Activated naive CD4-positive, alpha-beta T cell treated with anti-CD3 and anti-CD28 coated beads for 36 hours (primary cell): ENCODE data around the gene CFAP251. TPM values are rescaled to one million over a fixed set of nuclear protein-coding genes. Genes with fewer than 3 reads are reported as not detected.
"Not testable (repeated sequence)": the region's sequence is repeated elsewhere in the genome, so short reads cannot be mapped to it uniquely, and the experiment has no call there.

Experiments used
- CTCF ChIA-PET: fragments of 350-600 bp; sonication (Branson Sonifier 250); formaldehyde crosslinking; loops from one replicate; lab custom pipeline; 2021; ENCODE audit warnings: antibody characterized with exemption; lab: Charles Lee
- DNase-seq: peaks from one replicate; pipeline ENCODE4 v3.0.0-alpha.2; 2020
- H3K27ac Mint-ChIP-seq: one replicate; pipeline ENCODE4 v1.8.0; 2021; ENCODE audit warnings: mild to moderate bottlenecking, mixed read lengths
- H3K27me3 Mint-ChIP-seq: one replicate; pipeline ENCODE4 v1.8.0; 2021; ENCODE audit warnings: low read depth, mixed read lengths
- H3K36me3 Mint-ChIP-seq: one replicate; pipeline ENCODE4 v1.8.0; 2021; ENCODE audit warnings: low read depth, mixed read lengths
- H3K4me1 Mint-ChIP-seq: one replicate; pipeline ENCODE4 v1.8.0; 2021; ENCODE audit warnings: low read depth, mixed read lengths
- H3K4me3 Mint-ChIP-seq: one replicate; pipeline ENCODE4 v1.8.0; 2021; ENCODE audit warnings: mild to moderate bottlenecking, moderate library complexity, mixed read lengths
- H3K9me3 Mint-ChIP-seq: one replicate; pipeline ENCODE4 v1.8.0; 2021; ENCODE audit warnings: mixed read lengths
- intact Hi-C: fragments of 100-400 bp; cut with micrococcal nuclease; formaldehyde crosslinking; loops from one replicate; pipeline ENCODE4 v1.15.1; 2023
- total RNA-seq, 2 experiments: library from RNA; stranded (reverse); gene quantifications; one replicate each; pipeline ENCODE4 v1.2.3, GENCODE V29; 2021

CFAP251 gene
- total RNA-seq, 2 experiments from 2014 or later, result 0.20 to 0.62 TPM

DNA sequence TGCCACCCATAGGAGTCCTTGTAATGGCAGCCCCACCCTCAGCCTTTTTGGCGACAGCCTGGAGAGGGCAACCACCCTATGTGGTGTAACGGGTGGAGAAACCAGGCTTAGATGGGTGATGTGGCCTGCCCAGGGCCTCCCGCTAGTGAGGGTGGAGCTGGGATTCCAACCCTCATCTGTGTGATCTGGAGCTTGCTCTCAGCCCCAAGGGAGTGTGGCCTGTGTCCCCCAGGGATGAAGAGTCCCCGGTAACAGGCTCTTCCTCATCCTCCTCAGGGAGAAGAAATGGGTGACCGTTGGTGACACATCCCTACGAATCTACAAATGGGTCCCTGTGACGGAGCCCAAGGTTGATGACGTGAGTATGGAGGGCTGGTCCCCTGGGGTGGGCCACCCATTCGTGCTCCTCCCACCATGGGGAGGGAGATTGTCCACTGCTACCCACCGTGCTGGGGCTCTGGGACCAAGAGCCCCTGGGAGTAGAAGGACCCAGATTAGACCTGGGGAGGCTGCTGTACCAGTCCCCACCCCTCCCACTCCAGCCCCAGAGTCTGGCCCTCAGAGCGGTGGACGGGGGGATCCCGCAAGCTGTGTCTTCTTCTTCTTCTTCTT is 112.1 kb downstream of the CFAP251 start:
- H3K4me1 Mint-ChIP-seq, result no peaks in the 10 kb centered on the region
- CTCF ChIA-PET, result interaction anchor here (0.6 to 0.8 kb wide), 2 partner anchors 112 to 160 kb away, joined by 3 read pairs; partner anchors contain the start of gene CFAP251
- no peaks in the 10 kb centered on the region for H3K9me3 Mint-ChIP-seq
- no peak overlapping the region for H3K27ac Mint-ChIP-seq
- no peak overlapping the region for H3K4me3 Mint-ChIP-seq
- no peak for DNase-seq
- no peaks in the 10 kb centered on the region for H3K36me3 Mint-ChIP-seq
- intact Hi-C loops, result no loop called here
- no peaks in the 10 kb centered on the region for H3K27me3 Mint-ChIP-seq

DNA sequence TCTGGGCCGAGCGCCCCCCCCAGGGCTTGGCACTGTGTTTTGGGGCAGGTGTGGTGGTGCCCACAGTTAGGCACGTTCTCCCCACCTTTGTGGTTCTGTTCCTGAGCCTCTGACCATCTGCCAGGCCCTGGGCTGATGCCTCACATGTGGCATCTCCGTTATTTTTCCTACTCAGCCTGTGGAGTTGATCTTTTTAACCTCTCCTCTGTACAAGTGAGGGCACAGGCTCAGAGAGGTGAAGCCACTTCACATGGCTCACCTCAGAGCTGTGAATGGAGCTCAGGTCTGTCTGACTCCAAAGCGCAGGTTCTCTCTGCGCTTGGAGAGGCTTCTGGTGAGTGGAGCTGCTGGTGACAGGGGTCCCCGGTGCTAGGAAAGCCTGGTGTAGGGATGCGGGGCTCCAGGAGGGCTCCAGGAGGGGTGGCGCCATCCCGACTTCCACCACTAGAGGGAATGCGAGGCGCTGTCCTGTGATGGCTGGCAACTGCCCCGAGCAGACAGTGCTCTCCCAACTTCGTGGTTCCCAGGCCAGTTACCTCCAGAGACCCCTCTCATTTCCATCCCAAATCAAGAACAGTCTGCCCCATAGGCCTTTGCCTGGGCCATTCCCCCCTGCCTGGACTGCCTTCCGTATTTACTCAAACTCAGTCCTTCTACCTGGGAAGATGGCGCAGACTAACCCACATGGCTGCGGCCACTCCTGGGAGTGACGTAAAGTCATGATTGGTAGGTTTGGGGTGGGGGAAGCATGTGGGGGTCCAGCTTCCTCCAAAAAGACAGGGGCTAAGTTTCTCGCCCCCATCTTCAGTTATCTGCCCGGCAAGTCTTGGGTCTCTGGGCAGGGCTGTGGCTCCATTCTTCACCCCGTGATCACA is 113.2 kb downstream of the CFAP251 start:
- Mint-ChIP-seq H3K27me3 (no peaks in the 10 kb centered on the region), H3K4me3 (no peak overlapping the region), H3K4me1 (no peaks in the 10 kb centered on the region), H3K27ac (no peak overlapping the region), H3K36me3 (no peaks in the 10 kb centered on the region), H3K9me3 (no peaks in the 10 kb centered on the region)
- intact Hi-C loops, result no loop called here
- CTCF ChIA-PET, result interaction anchor here (0.6 to 1.7 kb wide), 6 partner anchors 8 to 342 kb away, joined by 3 to 4 read pairs (median 3); partner anchors contain the start of gene CFAP251
- peak; percentile 63 for DNase-seq

DNA sequence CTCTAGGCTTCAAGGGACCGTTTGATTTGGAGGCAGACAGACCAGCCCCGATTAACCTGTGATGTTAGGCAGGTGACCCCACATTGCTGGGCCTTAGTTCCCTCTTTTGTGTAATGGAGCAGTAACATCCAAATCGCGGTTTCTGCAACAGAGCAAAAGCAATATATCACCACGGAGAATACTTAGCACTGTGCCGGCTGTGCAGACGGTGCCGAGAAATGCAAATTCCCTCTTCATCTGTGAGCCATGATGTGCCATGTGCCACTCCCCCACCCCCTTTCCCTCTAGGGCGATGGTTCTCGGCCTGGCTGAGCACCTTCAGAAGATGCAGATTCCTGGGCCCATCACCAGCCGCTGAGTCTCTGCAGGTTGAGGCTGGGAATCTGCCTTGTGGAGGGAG is 114.2 kb downstream of the CFAP251 start:
- Mint-ChIP-seq H3K27me3 (no peaks in the 10 kb centered on the region), H3K9me3 (no peaks in the 10 kb centered on the region), H3K36me3 (no peaks in the 10 kb centered on the region), H3K4me1 (no peaks in the 10 kb centered on the region), H3K27ac (no peak overlapping the region), H3K4me3 (no peak overlapping the region)
- intact Hi-C loops, result no loop called here
- no peak for DNase-seq
- CTCF ChIA-PET, result interaction anchor here (1.5 to 1.7 kb wide), 2 partner anchors 91 to 125 kb away, joined by 3 to 4 read pairs; no protein-coding TSS in a partner anchor

DNA sequence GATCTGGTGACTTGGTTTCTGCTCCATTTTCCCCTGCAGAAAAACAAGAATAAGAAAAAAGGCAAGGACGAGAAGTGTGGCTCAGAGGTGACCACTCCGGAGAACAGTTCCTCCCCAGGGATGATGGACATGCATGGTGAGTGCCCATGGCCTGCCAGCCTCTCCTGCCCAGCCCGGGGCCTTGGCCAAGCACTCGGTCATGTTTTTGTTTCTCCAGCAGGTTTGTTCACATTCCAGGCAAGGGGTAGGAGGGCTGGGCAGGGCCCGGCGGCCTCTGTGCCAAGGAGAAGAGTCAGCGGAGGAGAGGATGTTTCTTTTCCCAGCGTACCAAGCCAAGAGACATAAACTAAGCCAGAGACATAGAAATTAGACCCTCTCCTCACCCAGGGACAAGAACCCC is 116.9 kb downstream of the CFAP251 start:
- Mint-ChIP-seq H3K4me3 (no peak overlapping the region), H3K36me3 (no peaks in the 10 kb centered on the region), H3K9me3 (no peaks in the 10 kb centered on the region), H3K27ac (no peak overlapping the region), H3K27me3 (no peaks in the 10 kb centered on the region), H3K4me1 (no peaks in the 10 kb centered on the region)
- intact Hi-C loops, result no loop called here
- CTCF ChIA-PET, result no interaction called here
- no peak for DNase-seq

DNA sequence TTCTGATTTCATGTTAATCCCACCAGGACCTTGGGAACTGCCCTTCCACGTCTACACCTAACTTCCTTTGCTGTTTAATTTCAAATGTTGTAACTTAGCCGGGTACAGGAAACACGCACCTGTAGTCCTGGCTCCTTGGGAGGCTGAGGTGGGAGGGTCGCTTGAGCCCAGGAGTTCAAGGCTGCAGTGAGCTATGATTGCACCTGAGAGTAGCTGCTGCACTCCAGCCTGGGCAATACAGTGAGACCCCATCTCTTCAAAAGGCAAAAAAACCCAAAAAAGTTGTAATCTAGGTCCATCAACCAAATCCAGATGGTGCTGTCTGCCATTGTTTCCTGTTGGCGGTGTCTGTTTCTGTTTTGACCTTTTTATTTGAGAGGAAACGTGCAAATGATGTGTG is 117.8 kb downstream of the CFAP251 start:
- intact Hi-C loops, result no loop called here
- CTCF ChIA-PET, result interaction anchor here (0.6 kb wide), 1 partner anchor 558 kb away, joined by 5 read pairs; no protein-coding TSS in a partner anchor
- Mint-ChIP-seq H3K9me3 (no peaks in the 10 kb centered on the region), H3K4me1 (no peaks in the 10 kb centered on the region), H3K36me3 (no peaks in the 10 kb centered on the region), H3K27ac (no peak overlapping the region), H3K4me3 (no peak overlapping the region), H3K27me3 (no peaks in the 10 kb centered on the region)
- DNase-seq, result no peak

DNA sequence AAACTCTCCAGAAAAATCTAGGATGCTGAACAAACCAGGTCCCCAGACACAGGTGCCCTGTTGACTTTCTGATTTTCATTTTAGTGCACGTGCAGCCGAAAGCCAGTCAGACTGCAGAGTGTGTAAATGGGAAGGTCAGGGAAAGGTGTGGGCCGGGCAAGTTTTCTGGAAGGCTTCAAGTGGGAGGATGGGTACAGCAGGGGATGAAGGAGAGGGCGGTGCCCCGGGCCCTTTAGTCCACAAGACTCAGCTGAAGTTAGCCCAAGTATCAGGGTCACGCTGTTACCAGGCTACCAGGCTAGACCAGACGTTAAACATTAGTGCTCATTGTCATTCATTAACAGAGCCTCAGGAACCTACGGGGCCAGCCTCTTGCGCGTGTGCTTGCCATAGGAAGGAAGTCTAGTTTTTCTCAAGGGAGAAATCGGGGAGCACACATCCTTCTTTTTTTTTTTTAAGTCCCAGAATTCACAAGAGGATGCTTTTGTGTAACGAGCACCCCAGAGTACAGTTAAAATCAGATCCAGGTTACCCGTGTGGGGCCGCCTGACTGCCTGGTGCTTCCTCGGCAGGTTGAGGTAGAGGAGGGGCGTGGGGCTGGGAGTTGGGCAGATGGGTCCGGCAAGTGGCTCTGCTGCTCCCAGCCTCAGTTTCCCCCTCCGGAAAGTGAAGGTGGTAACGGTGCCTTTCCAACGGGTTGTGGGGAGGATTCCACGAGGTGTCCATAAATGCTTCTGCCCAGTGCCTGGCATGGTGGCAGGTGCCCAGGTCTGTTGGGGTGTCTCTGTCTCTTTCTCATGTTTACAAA is 122.4 kb downstream of the CFAP251 start:
- Mint-ChIP-seq H3K27ac (no peak overlapping the region), H3K9me3 (no peaks in the 10 kb centered on the region), H3K36me3 (no peaks in the 10 kb centered on the region), H3K27me3 (no peaks in the 10 kb centered on the region), H3K4me1 (no peaks in the 10 kb centered on the region), H3K4me3 (no peak overlapping the region)
- intact Hi-C loops, result no loop called here
- CTCF ChIA-PET, result no interaction called here
- DNase-seq, result no peak

DNA sequence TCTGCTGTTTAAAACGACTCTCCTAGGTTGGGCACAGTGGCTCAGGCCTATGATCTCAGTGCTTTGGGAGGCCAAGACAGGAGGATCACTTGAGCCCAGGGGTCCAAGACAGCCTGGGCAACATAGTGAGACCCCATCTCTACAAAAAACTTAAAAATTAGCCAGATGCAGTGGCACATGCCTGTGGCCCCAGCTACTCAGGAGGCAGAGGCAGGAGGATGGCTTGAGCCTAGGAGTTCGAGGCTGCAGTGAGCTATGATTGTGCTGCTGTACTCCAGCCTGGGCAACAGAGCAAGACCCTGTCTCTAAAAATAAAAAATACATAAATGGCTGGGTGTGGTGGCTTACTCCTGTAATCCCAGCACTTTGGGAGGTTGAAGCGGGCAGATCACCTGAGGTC is 123.1 kb downstream of the CFAP251 start:
- H3K9me3 Mint-ChIP-seq, DNase-seq, H3K4me3 Mint-ChIP-seq, H3K4me1 Mint-ChIP-seq, CTCF ChIA-PET, H3K36me3 Mint-ChIP-seq, intact Hi-C loops, H3K27ac Mint-ChIP-seq, H3K27me3 Mint-ChIP-seq: not testable (repeated sequence)

DNA sequence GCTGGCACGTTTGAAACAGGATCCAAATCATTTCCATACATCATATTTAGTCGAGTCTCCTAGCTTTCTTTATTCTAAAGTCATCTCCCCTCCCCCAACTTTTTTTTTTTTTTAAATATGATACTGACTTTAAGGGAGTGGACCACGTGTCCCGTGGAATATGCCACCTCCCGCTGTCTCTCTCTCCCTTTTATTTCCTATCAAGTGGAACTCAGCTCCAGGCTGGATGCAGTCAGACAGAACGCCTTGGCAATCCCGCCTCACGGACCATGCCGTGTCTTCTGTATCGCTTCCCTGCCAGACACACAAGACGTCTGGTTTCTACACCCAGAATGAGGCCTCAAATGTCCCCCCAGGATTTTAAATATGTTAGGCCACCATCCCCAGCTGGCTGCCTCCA is 124.5 kb downstream of the CFAP251 start:
- H3K27ac Mint-ChIP-seq, result no peak overlapping the region
- H3K4me3 Mint-ChIP-seq, result no peak overlapping the region

DNA sequence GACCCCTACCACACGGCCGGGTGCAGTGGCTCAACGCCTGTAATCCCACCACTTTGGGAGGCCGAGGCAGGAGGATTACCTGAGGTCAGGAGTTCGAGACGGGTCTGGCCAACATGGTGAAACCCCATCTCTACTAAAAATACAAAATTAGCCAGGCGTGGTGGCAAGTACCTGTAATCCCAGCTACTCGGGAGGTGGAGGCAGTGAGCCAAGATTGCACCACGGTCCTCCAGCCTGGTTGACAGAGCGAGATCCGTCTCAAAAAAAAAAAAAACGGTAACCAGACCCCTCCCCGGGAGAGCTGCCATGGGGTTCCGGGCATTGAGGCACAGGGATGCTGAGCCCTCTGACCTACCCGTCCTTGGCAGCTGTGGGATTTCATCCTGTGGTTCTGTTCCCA is 125.1 kb downstream of the CFAP251 start:
- CTCF ChIA-PET, result interaction anchor here (0.6 to 1.3 kb wide), 3 partner anchors 79 to 946 kb away, joined by 3 to 4 read pairs (median 4); no protein-coding TSS in a partner anchor
- H3K27ac Mint-ChIP-seq, result no peak overlapping the region
- no peaks in the 10 kb centered on the region for H3K27me3 Mint-ChIP-seq
- H3K4me3 Mint-ChIP-seq, result no peak overlapping the region
- intact Hi-C loops, result no loop called here
- H3K9me3 Mint-ChIP-seq, result no peaks in the 10 kb centered on the region
- H3K36me3 Mint-ChIP-seq, result peaks cover 2% of the 10 kb centered on the region
- no peak for DNase-seq
- no peaks in the 10 kb centered on the region for H3K4me1 Mint-ChIP-seq

More for the DNA sequence above, 124.5 kb downstream of the CFAP251 start:
- peaks cover 2% of the 10 kb centered on the region for H3K36me3 Mint-ChIP-seq
- intact Hi-C loops, result no loop called here
- no peaks in the 10 kb centered on the region for H3K9me3 Mint-ChIP-seq
- DNase-seq, result no peak
- CTCF ChIA-PET, result interaction anchor here (1.0 to 1.3 kb wide), 2 partner anchors 80 to 97 kb away, joined by 4 read pairs; no protein-coding TSS in a partner anchor
- no peaks in the 10 kb centered on the region for H3K27me3 Mint-ChIP-seq
- H3K4me1 Mint-ChIP-seq, result no peaks in the 10 kb centered on the region

DNA sequence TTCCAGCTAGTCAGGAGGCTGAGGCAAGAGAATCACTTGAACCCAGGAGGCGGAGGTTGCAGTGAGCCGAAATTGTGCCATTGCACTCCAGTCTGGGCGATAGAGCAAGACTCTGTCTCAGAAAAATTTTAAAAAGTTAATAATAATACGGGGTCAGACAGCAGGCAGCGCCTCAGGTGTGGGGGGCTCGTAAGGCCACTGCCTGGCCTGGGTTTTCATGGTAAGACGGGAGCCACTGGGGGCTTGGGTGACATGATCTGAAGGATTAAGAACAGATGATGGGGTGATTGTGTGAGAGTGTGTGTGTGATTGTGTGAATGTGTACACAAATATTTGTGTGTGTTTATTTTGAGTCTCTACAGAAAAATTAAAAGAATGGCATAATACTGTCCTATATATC is 126.9 kb downstream of the CFAP251 start:
- CTCF ChIA-PET, result interaction anchor here (1.9 kb wide), 1 partner anchor 78 kb away, joined by 6 read pairs; no protein-coding TSS in a partner anchor
- DNase-seq, result no peak
- H3K27me3 Mint-ChIP-seq, result no peaks in the 10 kb centered on the region
- peaks cover 2% of the 10 kb centered on the region for H3K36me3 Mint-ChIP-seq
- H3K9me3 Mint-ChIP-seq, result no peaks in the 10 kb centered on the region
- H3K4me3 Mint-ChIP-seq, result no peak overlapping the region
- intact Hi-C loops, result no loop called here
- H3K4me1 Mint-ChIP-seq, result no peaks in the 10 kb centered on the region
- no peak overlapping the region for H3K27ac Mint-ChIP-seq

DNA sequence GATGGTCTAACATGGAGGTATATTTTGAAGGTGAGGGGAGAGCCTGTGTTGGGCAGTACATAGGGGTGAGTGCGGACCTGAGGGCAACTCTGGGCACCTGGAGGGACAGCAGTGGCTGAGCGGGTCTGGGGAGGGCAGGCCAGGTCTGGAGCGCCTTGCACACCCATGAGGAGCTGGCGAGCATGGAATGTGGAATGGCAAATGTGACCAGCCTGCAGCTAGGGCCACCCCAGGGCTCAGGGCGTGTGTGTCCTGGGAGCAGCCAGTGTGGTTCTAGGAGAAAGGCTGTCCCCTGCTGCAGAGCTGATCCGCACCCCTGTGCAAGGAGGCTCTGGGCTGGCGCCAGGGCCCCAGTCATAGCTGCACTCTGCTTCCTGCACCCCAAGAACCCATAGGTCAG is 127.8 kb downstream of the CFAP251 start:
- Mint-ChIP-seq H3K4me1 (no peaks in the 10 kb centered on the region), H3K4me3 (no peak overlapping the region), H3K27ac (no peak overlapping the region), H3K27me3 (no peaks in the 10 kb centered on the region), H3K36me3 (peaks cover 2% of the 10 kb centered on the region), H3K9me3 (no peaks in the 10 kb centered on the region)
- no peak for DNase-seq
- intact Hi-C loops, result no loop called here
- CTCF ChIA-PET, result interaction anchor here (1.9 kb wide), 1 partner anchor 77 kb away, joined by 6 read pairs; no protein-coding TSS in a partner anchor

DNA sequence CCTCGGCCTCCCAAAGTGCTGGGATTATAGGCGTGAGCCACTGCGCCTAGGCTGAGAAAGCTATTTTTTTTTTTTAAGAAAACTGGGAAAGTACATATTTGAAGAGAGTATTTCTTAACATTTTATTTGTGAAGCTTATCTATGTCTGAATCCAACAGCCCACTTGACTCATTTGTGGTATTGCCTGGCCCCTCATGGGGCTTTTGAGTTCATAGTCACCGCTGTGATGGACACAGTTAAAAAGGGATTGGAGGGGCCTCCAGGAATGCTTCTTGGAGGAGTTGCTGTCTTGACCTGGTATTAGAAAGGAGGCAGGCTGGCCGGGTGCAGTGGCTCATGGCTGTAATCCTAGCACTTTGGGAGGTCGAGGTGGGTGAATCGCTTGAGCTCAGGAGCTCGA is 129.8 kb downstream of the CFAP251 start:
- intact Hi-C loops, result no loop called here
- DNase-seq, result no peak
- peaks cover 2% of the 10 kb centered on the region for H3K36me3 Mint-ChIP-seq
- H3K4me3 Mint-ChIP-seq, result no peak overlapping the region
- H3K4me1 Mint-ChIP-seq, result no peaks in the 10 kb centered on the region
- CTCF ChIA-PET, result interaction anchor here (0.7 to 0.8 kb wide), 2 partner anchors 70 to 75 kb away, joined by 3 to 4 read pairs; no protein-coding TSS in a partner anchor
- no peaks in the 10 kb centered on the region for H3K9me3 Mint-ChIP-seq
- no peaks in the 10 kb centered on the region for H3K27me3 Mint-ChIP-seq
- no peak overlapping the region for H3K27ac Mint-ChIP-seq
